AG09319 (cell line): ENCODE results near the gene BORCS8.
"Not testable (repeated sequence)": the region's sequence is repeated elsewhere in the genome, so short reads cannot be mapped to it uniquely, and the experiment has no call there.

ENCODE experiments used
- DNase-seq: peaks from one replicate; pipeline ENCODE4 v3.0.0-alpha.2; 2010; ENCODE audit warnings: low read depth; ENCODE audit errors: extremely low read depth
- TF ChIP-seq, protein P1 (sequence below): IDR thresholded peaks from 2 replicates; pipeline ENCODE4 v1.5.1; 2011; ENCODE audit warnings: low read depth, mild to moderate bottlenecking, inconsistent platforms, low read length, moderate library complexity

The BORCS8 gene

GRCh38 chr19:19224150-19224851 lies 32.3 kb upstream of the BORCS8 start:
- DNase-seq, result no peak
- TF ChIP-seq, protein P1, sequence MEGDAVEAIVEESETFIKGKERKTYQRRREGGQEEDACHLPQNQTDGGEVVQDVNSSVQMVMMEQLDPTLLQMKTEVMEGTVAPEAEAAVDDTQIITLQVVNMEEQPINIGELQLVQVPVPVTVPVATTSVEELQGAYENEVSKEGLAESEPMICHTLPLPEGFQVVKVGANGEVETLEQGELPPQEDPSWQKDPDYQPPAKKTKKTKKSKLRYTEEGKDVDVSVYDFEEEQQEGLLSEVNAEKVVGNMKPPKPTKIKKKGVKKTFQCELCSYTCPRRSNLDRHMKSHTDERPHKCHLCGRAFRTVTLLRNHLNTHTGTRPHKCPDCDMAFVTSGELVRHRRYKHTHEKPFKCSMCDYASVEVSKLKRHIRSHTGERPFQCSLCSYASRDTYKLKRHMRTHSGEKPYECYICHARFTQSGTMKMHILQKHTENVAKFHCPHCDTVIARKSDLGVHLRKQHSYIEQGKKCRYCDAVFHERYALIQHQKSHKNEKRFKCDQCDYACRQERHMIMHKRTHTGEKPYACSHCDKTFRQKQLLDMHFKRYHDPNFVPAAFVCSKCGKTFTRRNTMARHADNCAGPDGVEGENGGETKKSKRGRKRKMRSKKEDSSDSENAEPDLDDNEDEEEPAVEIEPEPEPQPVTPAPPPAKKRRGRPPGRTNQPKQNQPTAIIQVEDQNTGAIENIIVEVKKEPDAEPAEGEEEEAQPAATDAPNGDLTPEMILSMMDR, result no peak

DNA sequence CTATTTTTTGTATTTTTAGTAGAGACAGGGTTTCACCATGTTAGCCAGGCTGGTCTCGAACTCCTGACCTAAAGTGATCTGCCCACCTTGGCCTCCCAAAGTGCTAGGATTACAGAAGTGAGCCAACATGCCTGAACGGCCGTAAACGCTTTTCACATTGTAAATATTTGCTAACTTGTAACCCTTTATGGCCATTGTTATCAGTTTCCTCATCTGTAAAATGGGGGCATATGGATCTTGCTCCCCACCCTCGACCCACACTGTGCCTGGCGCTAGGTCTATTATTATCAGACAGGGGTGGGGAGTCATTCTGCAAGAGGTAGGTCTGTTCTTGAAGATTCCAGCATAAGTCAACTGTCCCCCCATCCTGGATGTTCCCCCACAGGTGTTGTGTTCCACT lies 31.7 kb upstream of the BORCS8 start:
- TF ChIP-seq, protein P1, result no peak
- DNase-seq, result no peak

DNA sequence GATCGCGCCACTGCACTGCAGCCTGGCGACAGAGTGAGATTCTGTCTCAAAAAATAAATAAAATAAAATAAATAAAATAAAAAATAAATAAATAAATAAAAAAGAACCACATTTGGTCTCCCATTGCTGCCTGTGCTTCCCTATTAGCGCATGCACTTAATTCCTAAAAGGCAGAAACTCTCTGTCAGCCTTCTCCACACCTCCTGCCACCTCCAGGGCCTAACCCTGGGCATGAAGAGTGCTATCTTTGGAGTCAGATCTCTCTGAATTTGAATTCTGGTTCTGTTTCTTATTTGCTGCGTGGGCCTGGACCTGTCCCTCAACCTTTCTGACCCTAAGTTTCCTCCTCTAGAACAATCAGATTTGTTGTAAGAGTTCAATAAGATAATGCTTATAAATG lies 31.1 kb upstream of the BORCS8 start:
- no peak for DNase-seq
- TF ChIP-seq, protein P1, result no peak

GRCh38 chr19:19221000-19221399 lies 29.0 kb upstream of the BORCS8 start:
- not testable (repeated sequence) for DNase-seq

DNA sequence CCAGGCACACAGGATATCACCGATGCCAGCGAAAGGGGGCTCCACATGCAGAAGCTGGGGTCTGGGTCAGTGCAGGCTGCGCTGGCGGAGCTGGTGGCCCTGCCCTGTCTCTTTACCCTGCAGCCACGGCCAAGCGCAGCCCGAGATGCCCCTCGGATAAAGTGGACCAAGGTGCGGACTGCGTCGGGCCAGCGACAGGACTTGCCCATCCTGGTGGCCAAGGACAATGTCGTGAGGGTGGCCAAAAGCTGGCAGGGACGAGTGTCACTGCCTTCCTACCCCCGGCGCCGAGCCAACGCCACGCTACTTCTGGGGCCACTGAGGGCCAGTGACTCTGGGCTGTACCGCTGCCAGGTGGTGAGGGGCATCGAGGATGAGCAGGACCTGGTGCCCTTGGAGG lies 27.0 kb upstream of the BORCS8 start:
- no peak for DNase-seq
- TF ChIP-seq, protein P1, result no peak

DNA sequence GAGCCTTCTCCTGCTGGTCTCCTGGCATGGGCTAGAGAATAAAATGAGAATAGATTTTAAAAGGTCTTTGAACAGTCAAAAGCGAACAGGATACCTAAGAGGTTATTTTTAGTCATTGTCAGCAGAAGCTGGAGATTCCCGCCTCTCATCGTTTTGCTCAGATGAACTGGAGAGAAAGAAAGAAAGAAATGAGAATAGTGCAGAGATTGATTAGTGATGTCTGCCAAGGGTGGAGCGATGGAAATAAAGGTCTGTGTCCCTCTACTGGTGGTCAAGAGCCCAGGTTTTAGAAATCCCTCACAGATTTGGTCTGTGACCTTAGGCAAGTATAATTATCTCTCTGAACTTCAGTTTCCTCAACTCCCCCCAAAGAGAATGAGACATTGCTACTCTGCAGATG lies 25.1 kb upstream of the BORCS8 start:
- TF ChIP-seq, protein P1, result no peak
- DNase-seq, result no peak

- TF ChIP-seq, protein P1, result no peak
- DNase-seq, result no peak
These were observed 23.8 kb upstream of the BORCS8 start for GRCh38 chr19:19215792-19216191.

- TF ChIP-seq, protein P1, result no peak
- no peak for DNase-seq
These were observed 22.9 kb upstream of the BORCS8 start for GRCh38 chr19:19214892-19215291.
